CD4-positive, alpha-beta T cell treated with Interleukin-2 at 100 ng/mL for 4 hours (primary cell): Measurements from ENCODE around the gene TMEM114.

ENCODE experiments used
- DNase-seq: peaks from one replicate; pipeline ENCODE4 v3.0.0-alpha.2; 2020; ENCODE audit warnings: low spot score

The TMEM114 gene

DNA sequence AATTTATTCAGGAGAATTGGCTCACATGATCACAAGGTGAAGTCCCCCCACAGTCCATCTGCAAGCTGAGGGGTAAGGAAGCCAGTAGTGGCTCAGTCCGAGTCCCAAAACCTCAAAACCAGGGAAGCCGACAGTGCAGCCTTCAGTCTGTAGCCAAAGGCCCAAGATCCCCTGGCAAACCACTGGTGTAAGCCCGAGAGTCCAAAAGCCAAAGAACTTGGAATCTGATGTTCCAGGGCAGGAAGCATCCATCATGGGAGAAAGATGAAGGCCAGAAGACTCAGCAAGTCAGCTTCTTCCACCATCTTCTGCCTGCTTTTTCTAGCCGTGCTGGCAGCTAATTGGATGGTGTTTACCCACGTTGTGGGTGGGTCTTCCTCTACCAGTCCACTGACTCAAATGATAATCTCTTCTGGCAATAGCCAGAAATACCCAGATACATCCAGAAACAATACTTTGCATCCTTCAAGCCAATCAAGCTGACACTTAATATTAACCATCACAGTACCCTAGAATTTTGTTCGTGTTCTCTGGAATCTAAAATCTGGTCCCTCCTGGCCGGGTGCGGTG is 40.4 kb downstream of the TMEM114 start:
- DNase-seq = no peak

DNA sequence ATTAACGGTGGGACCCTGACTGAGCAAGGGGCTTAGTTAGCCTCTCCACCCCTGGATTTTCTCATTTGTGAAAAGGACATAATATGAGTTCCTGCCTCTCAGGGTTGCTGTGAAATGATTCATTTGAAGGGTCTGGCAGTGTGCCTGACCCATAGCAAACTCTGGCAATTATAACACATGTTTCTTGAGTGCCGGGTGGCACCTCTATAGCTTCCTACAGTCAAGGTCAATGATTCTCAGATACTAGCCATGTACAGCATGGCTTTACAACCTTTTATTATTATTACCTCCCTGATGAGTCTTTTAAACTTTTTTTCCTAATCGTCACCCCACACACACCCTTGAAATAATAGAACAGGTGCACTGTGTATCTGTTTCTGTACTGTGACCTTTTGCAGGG is 42.1 kb downstream of the TMEM114 start:
- no peak for DNase-seq

DNA sequence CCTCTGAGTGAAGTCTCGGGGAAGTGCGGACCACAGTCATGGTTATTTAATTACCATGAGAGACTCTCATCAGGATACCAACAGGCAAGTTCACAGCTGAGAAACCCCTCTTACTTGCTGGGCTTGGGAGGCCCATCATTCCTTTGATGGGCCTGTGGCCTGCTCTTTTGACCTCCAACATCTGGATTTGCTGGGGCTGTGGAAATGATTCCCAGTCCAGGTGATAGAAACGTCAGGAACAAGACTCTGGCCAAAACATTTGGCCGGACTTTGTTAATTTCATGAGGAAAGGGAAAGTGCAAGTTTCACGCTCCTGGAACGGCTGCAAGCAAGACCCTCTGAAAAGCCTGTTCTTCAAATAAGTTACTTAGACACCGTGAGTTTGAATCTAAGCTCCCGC is 42.5 kb downstream of the TMEM114 start:
- DNase-seq = no peak

DNA sequence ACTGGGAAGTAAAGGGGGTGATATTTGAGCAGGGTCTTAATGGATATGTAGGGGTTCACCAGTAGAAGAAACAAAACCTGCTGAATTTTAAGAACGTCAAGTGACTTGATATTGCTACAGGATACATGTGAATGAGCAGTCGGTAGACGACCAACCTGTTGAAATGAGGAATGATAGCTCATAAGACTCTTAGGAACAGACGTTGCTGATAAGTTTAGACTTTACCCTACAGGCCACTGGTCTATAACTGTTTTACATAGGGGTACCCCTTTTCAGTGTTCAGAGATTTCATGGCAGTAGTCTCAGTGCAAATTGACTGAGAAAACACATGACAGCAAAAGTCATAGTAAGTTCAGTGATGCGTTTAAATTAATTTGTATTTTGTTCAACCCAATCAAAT is 45.9 kb downstream of the TMEM114 start:
- DNase-seq = no peak

DNA sequence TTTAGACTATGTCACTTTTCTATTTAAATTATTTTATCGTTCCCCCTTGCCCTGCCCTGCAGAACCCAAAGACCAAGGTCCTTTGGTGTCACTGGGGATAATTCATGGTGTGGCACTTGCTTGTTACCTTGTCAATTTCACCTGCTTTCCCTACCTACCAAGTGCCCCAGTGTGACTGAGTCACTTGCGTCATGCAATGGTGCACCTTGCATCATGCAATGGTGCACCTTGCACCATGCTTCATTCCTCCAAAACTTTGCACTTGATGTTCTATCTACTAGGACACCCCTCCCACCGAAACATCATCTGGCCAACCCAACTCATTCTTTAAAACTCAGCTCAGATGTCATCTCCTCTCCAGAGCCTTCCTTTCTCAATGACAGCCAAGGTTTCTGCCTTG is 47.1 kb downstream of the TMEM114 start:
- no peak for DNase-seq

DNA sequence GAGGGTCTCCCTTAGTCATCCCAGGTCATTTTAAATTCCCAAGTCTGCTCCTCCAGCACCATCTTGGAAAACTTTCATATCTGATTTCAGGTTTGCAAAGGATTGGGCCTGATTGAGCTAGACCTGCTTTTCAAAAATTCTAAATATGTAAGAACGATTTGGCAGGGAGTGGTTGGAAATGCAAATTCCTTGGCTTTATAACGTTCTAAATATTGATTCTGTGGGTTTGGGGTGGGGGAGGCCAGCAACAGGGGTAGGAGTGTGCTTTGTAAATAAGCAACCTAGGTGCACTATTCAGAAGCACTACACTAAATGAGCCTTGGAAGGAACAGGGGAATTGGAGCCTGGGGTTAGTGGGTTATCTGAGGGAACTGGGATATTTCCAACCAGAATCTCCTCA is 47.9 kb downstream of the TMEM114 start:
- no peak for DNase-seq

DNA sequence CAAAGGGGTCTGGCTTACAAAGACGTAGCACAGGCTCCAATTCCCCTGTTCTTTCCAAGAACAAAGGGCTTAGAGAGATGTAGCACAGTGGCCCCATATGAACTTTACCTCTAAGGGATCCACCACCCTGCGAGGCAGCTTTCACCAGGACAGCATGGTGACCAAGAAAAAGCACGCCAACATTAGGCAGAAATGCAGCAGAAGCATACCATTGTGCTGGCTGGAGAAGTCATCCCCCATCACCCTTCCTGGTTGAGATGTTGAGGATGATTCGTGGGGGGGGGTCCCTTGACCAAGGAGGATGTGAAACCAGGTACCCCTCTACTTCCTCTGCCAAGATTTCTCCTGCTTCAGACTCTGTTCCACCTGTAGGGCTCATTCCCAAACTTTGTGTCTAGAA is 48.4 kb downstream of the TMEM114 start:
- DNase-seq = no peak

DNA sequence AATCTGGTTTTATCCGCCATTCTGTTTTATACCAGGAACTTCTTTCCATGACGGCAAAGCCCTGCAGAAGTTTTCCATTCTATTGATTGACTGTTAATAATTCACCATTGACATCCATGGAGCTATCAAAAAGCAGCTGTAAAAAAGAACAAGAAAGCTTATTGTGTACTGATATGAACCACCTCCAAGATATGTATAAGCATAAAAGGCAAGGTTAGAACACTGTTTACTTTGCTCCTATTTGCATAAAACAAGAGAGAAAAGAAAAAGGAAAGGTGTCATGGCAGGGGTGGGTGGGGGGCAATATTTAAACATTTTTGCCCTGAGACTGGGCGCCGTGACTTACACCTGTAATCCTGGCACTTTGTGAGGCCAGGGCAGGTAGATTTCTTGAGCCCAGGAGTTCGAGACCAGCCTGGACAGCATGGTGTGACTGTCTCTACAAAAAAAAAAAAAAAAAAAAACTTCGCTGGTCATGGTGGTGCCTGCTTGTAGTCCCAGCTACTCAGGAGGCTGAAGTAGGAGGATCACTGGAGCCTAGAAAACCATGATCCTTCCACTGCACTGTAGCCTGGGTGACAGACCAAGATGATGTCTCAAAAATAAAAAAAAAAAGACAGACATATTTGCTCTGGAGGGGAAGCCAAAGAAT is 52.5 kb downstream of the TMEM114 start:
- DNase-seq = no peak

DNA sequence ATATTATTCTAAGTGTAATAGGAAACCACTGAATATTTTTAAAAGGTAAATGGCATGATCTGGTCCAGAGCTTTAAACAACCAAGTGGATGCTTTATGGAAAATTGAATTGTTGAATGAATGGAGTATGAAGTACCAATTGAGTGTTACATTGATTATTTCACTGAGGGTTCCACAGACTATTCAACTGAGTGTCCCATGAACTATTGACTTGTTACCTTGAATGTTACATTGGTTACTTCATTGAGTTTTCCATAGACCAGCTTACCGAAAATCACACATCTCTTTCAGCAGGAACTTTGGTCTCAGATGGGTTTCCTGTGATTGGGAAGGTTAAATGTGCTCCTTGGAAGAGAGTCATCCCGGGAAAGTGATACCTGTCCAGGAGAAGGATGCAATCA is 56.8 kb downstream of the TMEM114 start:
- no peak for DNase-seq

DNA sequence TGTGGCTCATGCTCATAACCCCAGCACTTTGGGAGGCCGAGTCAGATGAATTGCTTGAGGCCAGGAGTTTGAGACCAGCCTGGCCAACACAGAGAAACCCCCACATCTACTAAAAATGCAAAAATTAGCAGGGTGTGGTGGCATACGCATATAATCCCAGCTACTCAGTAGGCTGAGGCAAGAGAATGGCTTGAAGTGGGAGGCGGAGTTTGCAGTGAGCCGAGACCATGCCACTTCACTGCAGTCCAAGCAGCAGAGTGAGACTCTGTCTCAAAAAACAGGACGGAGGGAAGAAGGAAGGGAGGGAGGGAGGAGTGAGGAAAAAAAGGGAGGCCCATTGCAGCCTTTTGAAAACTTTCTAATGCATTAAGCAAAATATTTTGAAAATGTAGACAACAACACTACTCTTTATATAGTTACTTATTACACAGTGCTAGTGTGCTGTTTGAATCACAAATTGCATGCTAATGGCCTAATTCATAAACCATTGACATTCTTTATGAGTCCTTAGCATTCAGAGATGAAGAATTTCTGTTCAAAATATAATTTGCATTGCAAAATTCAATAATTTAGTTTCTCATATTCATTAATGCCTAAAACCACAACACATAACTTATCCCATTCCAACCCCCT is 59.4 kb downstream of the TMEM114 start:
- no peak for DNase-seq

DNA sequence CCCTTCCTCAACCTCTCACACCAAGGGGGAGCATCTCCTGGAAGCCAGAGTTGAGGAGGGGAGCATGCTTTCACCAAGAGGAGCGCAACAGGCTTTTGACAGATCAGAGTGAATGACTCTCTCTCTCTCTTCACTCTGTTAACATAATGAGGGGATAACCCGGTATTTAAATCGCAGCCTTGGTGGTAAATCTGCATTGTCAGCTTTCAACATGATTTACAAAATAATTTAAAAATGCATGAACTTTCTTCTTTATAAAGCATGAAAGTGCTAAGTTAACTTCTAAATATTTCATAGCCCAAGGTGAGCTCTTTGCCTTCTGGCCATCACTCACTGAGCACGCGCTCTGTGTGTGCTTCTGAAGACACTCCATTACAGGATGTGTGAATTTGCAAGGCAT is 61.8 kb downstream of the TMEM114 start:
- DNase-seq = no peak

DNA sequence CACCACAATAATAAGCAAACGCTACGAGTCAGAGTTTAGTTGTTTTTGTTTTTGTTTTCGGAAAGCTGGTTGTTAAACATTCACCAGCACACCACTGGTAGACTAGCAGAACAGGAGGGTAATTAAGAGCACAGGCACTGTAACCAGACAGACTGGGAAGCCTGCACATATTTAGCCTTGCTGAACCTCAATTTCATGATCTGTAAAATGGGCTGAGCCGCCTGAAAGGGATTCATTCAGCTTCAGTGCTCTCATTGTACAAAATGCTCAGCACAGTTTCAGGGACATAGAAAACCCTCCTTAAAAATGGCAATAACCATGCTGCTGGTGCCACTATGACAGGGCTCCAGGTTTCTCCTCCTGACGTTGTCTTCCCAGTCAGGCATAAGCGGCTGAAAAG is 66.4 kb downstream of the TMEM114 start:
- no peak for DNase-seq

DNA sequence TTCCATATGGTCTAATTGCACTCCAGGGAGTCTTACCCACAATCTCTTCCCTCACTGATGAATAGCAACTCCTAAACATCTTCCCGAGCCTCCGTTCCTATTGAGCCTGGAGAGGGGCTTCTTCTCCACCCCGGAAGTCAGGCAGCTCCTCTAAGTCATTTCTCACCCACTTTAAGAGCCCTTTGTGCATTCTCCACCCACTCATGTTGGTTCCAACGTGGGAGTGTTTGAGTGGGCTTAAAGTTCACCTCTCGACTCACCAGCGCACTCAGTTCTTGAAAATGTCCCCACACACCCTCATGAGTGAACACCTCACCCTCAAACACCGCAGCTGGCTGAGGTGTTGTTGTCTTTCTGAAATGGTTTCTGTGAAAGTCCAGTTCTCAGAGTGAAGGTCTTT is 67.6 kb downstream of the TMEM114 start:
- no peak for DNase-seq

DNA sequence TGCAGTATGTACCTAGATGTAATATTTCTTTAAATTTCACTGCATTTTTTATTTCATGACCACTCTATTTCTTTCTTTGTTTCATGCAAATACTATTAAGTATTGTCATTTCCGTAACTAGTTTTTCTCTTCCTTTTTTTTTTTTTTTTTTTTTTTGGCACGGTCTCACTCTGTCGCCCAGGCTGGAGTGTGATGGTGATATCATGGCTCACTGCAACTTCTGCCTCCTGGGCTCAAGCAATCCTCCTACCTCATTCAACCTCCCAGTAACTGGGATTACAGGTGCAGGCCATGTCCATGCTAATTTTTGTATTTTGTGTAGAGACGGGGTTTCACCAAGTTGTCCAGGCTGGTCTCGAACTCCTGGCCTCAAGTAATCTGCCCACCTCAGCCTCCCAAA is 70.7 kb downstream of the TMEM114 start:
- no peak for DNase-seq
